Hepatocyte (in vitro differentiated cells): ENCODE results near the gene MTA3.

Experiments
- EZH2 ChIP-seq: fragments of 200-600 bp; sonication (generic); IDR thresholded peaks from 2 replicates; pipeline ENCODE4 v1.6.1; 2016; ENCODE audit warnings: antibody characterized with exemption, mild to moderate bottlenecking, borderline replicate concordance
- EZH2phosphoT487 ChIP-seq: fragments of 200-600 bp; sonication (generic); IDR thresholded peaks from one replicate; pipeline ENCODE4 v1.6.1; 2018; ENCODE audit warnings: antibody characterized with exemption, mild to moderate bottlenecking, low read depth, moderate library complexity; ENCODE audit not compliant: unreplicated experiment, severe bottlenecking
- TF ChIP-seq, protein P1 (sequence below): fragments of 200-600 bp; sonication (generic); IDR thresholded peaks from 2 replicates; pipeline ENCODE4 v1.5.1; 2016; ENCODE audit warnings: antibody characterized with exemption, mild to moderate bottlenecking; ENCODE audit not compliant: poor library complexity

GRCh38 chr2:42770288-42771131, 202.1 kb downstream of the MTA3 start:
- TF ChIP-seq, protein P1, sequence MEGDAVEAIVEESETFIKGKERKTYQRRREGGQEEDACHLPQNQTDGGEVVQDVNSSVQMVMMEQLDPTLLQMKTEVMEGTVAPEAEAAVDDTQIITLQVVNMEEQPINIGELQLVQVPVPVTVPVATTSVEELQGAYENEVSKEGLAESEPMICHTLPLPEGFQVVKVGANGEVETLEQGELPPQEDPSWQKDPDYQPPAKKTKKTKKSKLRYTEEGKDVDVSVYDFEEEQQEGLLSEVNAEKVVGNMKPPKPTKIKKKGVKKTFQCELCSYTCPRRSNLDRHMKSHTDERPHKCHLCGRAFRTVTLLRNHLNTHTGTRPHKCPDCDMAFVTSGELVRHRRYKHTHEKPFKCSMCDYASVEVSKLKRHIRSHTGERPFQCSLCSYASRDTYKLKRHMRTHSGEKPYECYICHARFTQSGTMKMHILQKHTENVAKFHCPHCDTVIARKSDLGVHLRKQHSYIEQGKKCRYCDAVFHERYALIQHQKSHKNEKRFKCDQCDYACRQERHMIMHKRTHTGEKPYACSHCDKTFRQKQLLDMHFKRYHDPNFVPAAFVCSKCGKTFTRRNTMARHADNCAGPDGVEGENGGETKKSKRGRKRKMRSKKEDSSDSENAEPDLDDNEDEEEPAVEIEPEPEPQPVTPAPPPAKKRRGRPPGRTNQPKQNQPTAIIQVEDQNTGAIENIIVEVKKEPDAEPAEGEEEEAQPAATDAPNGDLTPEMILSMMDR: peak; percentile 31
- TF ChIP-seq EZH2 (no peak), EZH2phosphoT487 (no peak)
